ENCODE results near the gene S100A8. TPM values are rescaled to one million over a fixed set of nuclear protein-coding genes. Genes with fewer than 3 reads are reported as not detected.

Gene S100A8
- total and polyA plus RNA-seq, 9 donors = 5.3 to 60.5 (median 9.1) TPM

DNA sequence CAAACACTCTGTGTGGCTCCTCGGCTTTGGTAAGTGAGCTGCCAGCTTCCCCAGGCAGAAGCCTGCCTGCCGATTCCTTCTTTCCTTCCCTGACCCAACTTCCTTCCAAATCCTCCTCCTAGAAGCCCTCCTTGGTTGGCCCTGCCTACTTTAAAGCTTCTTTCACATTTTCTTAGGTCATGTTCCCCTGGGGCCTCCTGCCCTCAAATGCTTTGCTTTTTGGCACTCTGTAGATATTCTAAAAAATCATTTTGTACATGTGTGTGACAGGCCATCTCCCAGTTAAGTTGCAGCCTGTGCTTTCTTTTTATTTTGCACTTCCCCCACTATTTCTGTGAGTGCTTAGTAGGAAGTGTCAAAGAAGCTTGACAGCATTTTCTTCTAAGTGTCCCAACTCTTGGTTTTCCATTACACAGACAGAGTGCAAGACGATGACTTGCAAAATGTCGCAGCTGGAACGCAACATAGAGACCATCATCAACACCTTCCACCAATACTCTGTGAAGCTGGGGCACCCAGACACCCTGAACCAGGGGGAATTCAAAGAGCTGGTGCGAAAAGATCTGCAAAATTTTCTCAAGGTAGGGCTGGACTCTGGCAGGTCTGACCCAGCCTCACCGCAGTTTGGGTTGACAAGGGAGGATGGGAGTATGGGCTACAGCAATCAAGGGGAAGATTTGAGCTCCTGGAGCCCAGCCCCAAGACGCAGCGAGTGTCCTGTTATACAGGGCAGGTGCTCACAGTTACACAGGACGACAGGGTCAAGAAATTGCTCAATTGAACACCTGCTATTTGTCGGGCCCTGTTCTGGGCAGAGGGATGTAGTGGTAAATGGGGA, 32.8 kb downstream of the S100A8 start, which contains the start of gene S100A9:
S100A9 (plus strand) TSS at position 2 of the 838 bp plus-strand sequence; CDS start at position 432, 430 bp downstream.
- Histone ChIP-seq H3K27me3 (no peaks in the 10 kb centered on the region), H3K9me3 (no peaks in the 10 kb centered on the region), H3K4me3 (no peak within 1 kb of the TSS), H3K36me3 (no peaks in the 10 kb centered on the region), H3K27ac (no peak within 1 kb of the TSS), H3K4me1 (ENCODE audit: insufficient read depth) (no peaks in the 10 kb centered on the region)
- DNase-seq = no peak
- intact Hi-C loops (cut with DNase I) = loop anchor here in 3 of 4 donors (5.0 to 10.0 kb wide), 4 partner anchors 134 to 207 kb away; partner anchors contain the start of gene S100A2 (in 1 of the 3)
- no peak for TF ChIP-seq POLR2A (IDR thresholded peaks at IDR 0.05)
- TF ChIP-seq, protein P1, sequence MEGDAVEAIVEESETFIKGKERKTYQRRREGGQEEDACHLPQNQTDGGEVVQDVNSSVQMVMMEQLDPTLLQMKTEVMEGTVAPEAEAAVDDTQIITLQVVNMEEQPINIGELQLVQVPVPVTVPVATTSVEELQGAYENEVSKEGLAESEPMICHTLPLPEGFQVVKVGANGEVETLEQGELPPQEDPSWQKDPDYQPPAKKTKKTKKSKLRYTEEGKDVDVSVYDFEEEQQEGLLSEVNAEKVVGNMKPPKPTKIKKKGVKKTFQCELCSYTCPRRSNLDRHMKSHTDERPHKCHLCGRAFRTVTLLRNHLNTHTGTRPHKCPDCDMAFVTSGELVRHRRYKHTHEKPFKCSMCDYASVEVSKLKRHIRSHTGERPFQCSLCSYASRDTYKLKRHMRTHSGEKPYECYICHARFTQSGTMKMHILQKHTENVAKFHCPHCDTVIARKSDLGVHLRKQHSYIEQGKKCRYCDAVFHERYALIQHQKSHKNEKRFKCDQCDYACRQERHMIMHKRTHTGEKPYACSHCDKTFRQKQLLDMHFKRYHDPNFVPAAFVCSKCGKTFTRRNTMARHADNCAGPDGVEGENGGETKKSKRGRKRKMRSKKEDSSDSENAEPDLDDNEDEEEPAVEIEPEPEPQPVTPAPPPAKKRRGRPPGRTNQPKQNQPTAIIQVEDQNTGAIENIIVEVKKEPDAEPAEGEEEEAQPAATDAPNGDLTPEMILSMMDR (IDR thresholded peaks at IDR 0.05) = no peak
- TF ChIP-seq EP300 (IDR thresholded peaks at IDR 0.05) = no peak
- WGBS, 3 donors = 85 to 91% (median 88%) methylated on average over 11 of the region's 11 CpGs

DNA sequence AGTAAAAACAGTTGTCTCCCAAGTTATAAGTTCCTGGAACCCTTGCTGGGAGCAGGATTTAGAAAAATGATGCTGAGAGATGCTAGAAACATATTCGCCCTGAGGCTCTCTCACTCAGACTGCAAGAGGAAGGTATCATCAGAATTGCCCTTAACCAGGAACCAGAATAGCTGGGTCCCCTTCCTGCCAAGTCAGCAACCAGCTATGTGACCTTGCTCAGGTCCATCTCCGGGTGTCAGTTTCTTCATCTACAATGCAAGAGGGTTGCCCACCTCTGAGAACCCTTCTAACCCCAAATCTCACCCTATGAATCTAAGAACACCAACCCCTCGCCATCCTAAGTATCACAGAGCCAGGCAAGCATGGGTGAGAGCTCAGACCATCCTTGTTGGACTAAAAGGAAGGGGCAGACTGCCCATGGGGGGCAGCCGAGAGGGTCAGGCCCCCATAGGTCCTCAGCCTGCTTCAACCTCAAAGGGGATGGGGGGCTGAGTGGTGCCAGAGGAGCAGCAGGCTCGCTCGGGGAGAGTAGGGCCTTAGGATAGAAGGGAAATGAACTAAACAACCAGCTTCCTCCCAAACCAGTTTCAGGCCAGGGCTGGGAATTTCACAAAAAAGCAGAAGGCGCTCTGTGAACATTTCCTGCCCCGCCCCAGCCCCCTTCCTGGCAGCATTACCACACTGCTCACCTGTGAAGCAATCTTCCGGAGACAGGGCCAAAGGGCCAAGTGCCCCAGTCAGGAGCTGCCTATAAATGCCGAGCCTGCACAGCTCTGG, 33.6 kb downstream of the S100A8 start:
- Histone ChIP-seq H3K4me3 (no peak overlapping the region), H3K27ac (no peak overlapping the region), H3K27me3 (no peaks in the 10 kb centered on the region), H3K9me3 (no peaks in the 10 kb centered on the region), H3K4me1 (ENCODE audit: insufficient read depth) (no peaks in the 10 kb centered on the region), H3K36me3 (no peaks in the 10 kb centered on the region)
- peak in 1 of 5 donors; percentile 28 for DNase-seq
- TF ChIP-seq, protein P1 (IDR thresholded peaks at IDR 0.05) = no peak
- TF ChIP-seq EP300 (IDR thresholded peaks at IDR 0.05) = no peak
- no peak for TF ChIP-seq POLR2A (IDR thresholded peaks at IDR 0.05)
- WGBS, 3 donors = 76 to 83% (median 82%) methylated on average over 10 of the region's 10 CpGs
- intact Hi-C loops (cut with DNase I) = loop anchor here in 3 of 4 donors (5.0 to 10.0 kb wide), 4 partner anchors 135 to 208 kb away; partner anchors contain the start of gene S100A2 (in 1 of the 3)

DNA sequence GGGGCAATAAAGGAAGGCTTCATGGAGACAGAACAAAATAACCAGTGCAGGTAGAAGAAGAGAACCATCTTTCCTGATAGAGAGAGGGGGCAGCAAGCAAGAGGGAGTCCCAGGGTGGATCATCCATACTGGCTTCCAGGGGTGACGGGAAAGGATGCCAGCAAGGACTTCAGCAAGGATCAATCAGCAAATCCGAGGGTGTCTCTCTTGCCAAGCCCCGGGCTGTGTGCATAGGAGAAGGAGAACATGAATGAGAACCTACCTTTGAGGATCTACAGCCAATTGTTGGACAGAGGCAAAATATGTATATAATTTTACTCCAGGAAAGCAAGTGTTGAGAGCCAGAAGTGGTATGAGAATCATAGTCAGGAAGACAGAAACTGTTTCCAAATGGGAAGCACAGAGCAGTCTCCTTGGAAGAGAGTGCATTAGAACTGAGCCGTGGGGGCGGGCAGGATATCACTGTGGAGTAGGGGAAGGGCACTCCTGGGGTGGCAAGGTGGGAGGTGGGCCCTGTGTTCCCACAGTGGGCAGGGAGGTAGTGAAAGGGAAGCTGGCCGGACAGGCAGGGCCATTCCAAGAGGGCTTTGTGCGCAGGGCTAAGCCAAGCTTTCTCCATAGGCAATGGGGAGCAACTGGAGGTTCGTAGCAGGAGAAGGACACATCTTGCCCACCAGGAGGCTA, 34.3 kb downstream of the S100A8 start:
- no peaks in the 10 kb centered on the region for H3K4me1 ChIP-seq (ENCODE audit: insufficient read depth)
- no peaks in the 10 kb centered on the region for H3K27me3 ChIP-seq
- no peaks in the 10 kb centered on the region for H3K9me3 ChIP-seq
- no peak overlapping the region for H3K4me3 ChIP-seq
- no peaks in the 10 kb centered on the region for H3K36me3 ChIP-seq
- TF ChIP-seq, protein P1 (IDR thresholded peaks at IDR 0.05) = no peak
- TF ChIP-seq POLR2A (IDR thresholded peaks at IDR 0.05) (no peak), EP300 (IDR thresholded peaks at IDR 0.05) (no peak)
- H3K27ac ChIP-seq = no peak overlapping the region
- 81 to 82% (median 81%) methylated on average over 8 of the region's 8 CpGs for WGBS, 3 donors
- intact Hi-C loops (cut with DNase I) = loop anchor here in 3 of 4 donors (5.0 to 10.0 kb wide), 4 partner anchors 136 to 208 kb away; partner anchors contain the start of gene S100A2 (in 1 of the 3)
- DNase-seq = no peak
